ENCODE measurements around the gene USP1.

Gene USP1

GRCh38 chr1:62391369-62391971, 45.4 kb upstream of the USP1 start:
- peak; percentile 10 for DNase-seq
- H3K27ac ChIP-seq (ENCODE audit: low read length), result no peak overlapping the region
- no peak overlapping the region for H3K9ac ChIP-seq (ENCODE audit: low read length)
- no peaks in the 10 kb centered on the region for H3K4me1 ChIP-seq (ENCODE audit: low read length)
- no peaks in the 10 kb centered on the region for H3K79me2 ChIP-seq (ENCODE audit: low read length)
- H3K27me3 ChIP-seq (replicated peaks; ENCODE audit: insufficient read depth, low read length), result no peaks in the 10 kb centered on the region
- TF ChIP-seq EZH2 (optimal IDR thresholded peaks at IDR 0.05; ENCODE audit: low read depth, low read length), result no peak
- TF ChIP-seq CTCF (IDR thresholded peaks at IDR 0.05; ENCODE audit: low read length), result peak; percentile 53
- TF ChIP-seq EZH2phosphoT487 (IDR thresholded peaks at IDR 0.05; ENCODE audit: low read length), result no peak
- no peaks in the 10 kb centered on the region for H3F3A ChIP-seq (ENCODE audit: insufficient read depth, low read length)
- no peak overlapping the region for H2AFZ ChIP-seq (ENCODE audit: low read length)
- no peaks in the 10 kb centered on the region for H3K9me2 ChIP-seq (replicated peaks; ENCODE audit: insufficient read depth, low read length)
- no peaks in the 10 kb centered on the region for H4K20me1 ChIP-seq (ENCODE audit: insufficient read depth, low read length)
- no peak overlapping the region for H3K4me2 ChIP-seq (ENCODE audit: low read depth, low read length)
- no peaks in the 10 kb centered on the region for H3K36me3 ChIP-seq (replicated peaks; ENCODE audit: insufficient read depth, low read length)
- H3K9me3 ChIP-seq (replicated peaks; ENCODE audit: insufficient read depth, low read length), result no peaks in the 10 kb centered on the region
- no peak overlapping the region for H3K4me3 ChIP-seq (ENCODE audit: low read length)

GRCh38 chr1:62392951-62393350, 43.9 kb upstream of the USP1 start:
- no peak for TF ChIP-seq EZH2 (optimal IDR thresholded peaks at IDR 0.05; ENCODE audit: low read depth, low read length)
- no peak for TF ChIP-seq CTCF (IDR thresholded peaks at IDR 0.05; ENCODE audit: low read length)
- TF ChIP-seq EZH2phosphoT487 (IDR thresholded peaks at IDR 0.05; ENCODE audit: low read length), result no peak
- H3K9ac ChIP-seq (ENCODE audit: low read length), result no peak overlapping the region
- no peaks in the 10 kb centered on the region for H3K36me3 ChIP-seq (replicated peaks; ENCODE audit: insufficient read depth, low read length)
- no peaks in the 10 kb centered on the region for H4K20me1 ChIP-seq (ENCODE audit: insufficient read depth, low read length)
- no peaks in the 10 kb centered on the region for H3F3A ChIP-seq (ENCODE audit: insufficient read depth, low read length)
- no peak for DNase-seq
- no peak overlapping the region for H2AFZ ChIP-seq (ENCODE audit: low read length)
- H3K9me2 ChIP-seq (replicated peaks; ENCODE audit: insufficient read depth, low read length), result no peaks in the 10 kb centered on the region
- no peaks in the 10 kb centered on the region for H3K27me3 ChIP-seq (replicated peaks; ENCODE audit: insufficient read depth, low read length)
- H3K79me2 ChIP-seq (ENCODE audit: low read length), result no peaks in the 10 kb centered on the region
- H3K4me3 ChIP-seq (ENCODE audit: low read length), result no peak overlapping the region
- no peak overlapping the region for H3K4me2 ChIP-seq (ENCODE audit: low read depth, low read length)
- H3K4me1 ChIP-seq (ENCODE audit: low read length), result no peaks in the 10 kb centered on the region
- no peak overlapping the region for H3K27ac ChIP-seq (ENCODE audit: low read length)
- H3K9me3 ChIP-seq (replicated peaks; ENCODE audit: insufficient read depth, low read length), result no peaks in the 10 kb centered on the region

DNA sequence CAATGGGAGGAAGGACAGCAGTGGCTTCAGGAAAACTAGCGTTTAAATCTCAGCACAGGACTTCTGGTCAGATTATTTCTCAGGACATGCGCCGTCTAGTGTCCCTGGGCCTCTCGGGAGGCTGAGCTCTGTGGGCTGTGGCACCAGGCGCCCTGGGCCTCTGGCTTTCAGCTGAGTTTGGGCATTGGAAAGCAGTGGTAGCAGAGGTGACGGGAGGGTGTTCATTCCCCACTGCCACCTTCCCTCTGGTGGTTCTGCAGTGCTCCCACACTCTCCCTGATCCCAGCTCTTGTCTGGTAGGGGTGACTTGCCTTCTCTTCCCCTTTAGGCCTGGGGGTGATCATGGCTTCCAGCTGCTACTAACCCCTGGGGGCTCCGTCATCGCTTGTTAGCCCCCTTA, 42.2 kb upstream of the USP1 start:
- no peak for TF ChIP-seq EZH2 (optimal IDR thresholded peaks at IDR 0.05; ENCODE audit: low read depth, low read length)
- TF ChIP-seq CTCF (IDR thresholded peaks at IDR 0.05; ENCODE audit: low read length), result no peak
- TF ChIP-seq EZH2phosphoT487 (IDR thresholded peaks at IDR 0.05; ENCODE audit: low read length), result no peak
- no peak overlapping the region for H3K4me3 ChIP-seq (ENCODE audit: low read length)
- H3F3A ChIP-seq (ENCODE audit: insufficient read depth, low read length), result no peaks in the 10 kb centered on the region
- H3K4me2 ChIP-seq (ENCODE audit: low read depth, low read length), result no peak overlapping the region
- H3K9me3 ChIP-seq (replicated peaks; ENCODE audit: insufficient read depth, low read length), result no peaks in the 10 kb centered on the region
- no peak overlapping the region for H3K9ac ChIP-seq (ENCODE audit: low read length)
- H3K79me2 ChIP-seq (ENCODE audit: low read length), result no peaks in the 10 kb centered on the region
- no peaks in the 10 kb centered on the region for H3K4me1 ChIP-seq (ENCODE audit: low read length)
- no peaks in the 10 kb centered on the region for H3K27me3 ChIP-seq (replicated peaks; ENCODE audit: insufficient read depth, low read length)
- no peak overlapping the region for H2AFZ ChIP-seq (ENCODE audit: low read length)
- no peaks in the 10 kb centered on the region for H4K20me1 ChIP-seq (ENCODE audit: insufficient read depth, low read length)
- no peak for DNase-seq
- H3K36me3 ChIP-seq (replicated peaks; ENCODE audit: insufficient read depth, low read length), result no peaks in the 10 kb centered on the region
- no peaks in the 10 kb centered on the region for H3K9me2 ChIP-seq (replicated peaks; ENCODE audit: insufficient read depth, low read length)
- H3K27ac ChIP-seq (ENCODE audit: low read length), result no peak overlapping the region
